ENCODE data around the gene VAV2.
A peak's percentile ranks its signal among the peaks of the same experiment; 100 is the strongest.

The VAV2 gene

GRCh38 chr9:133742849-133743444 is 249.2 kb downstream of the VAV2 start:
- TF ChIP-seq CTCF (conservative IDR thresholded peaks at IDR 0.05), result peak; percentile 97
- no peak overlapping the region for H3K27ac ChIP-seq

- TF ChIP-seq CTCF (conservative IDR thresholded peaks at IDR 0.05), result no peak
These were observed 249.9 kb downstream of the VAV2 start for GRCh38 chr9:133742251-133742650.

GRCh38 chr9:133741716-133742115 is 250.4 kb downstream of the VAV2 start:
- TF ChIP-seq CTCF (conservative IDR thresholded peaks at IDR 0.05), result no peak
- H3K27ac ChIP-seq, result no peak overlapping the region

More at GRCh38 chr9:133742251-133742650, 249.9 kb downstream of the VAV2 start:
- H3K27ac ChIP-seq, result no peak overlapping the region

- no peak overlapping the region for H3K27ac ChIP-seq
- TF ChIP-seq CTCF (conservative IDR thresholded peaks at IDR 0.05), result no peak
These were observed 251.2 kb downstream of the VAV2 start for GRCh38 chr9:133740911-133741310.

- no peak overlapping the region for H3K27ac ChIP-seq
- no peak for TF ChIP-seq CTCF (conservative IDR thresholded peaks at IDR 0.05)
These were observed 252.5 kb downstream of the VAV2 start for GRCh38 chr9:133739408-133740280.

GRCh38 chr9:133738640-133739225 is 253.4 kb downstream of the VAV2 start:
- no peak overlapping the region for H3K27ac ChIP-seq
- no peak for TF ChIP-seq CTCF (conservative IDR thresholded peaks at IDR 0.05)

Measured in VCaP (cell line).